Natural killer cell (primary cell): ENCODE data around the gene MRO. TPM values are rescaled to one million over a fixed set of nuclear protein-coding genes. Genes with fewer than 3 reads are reported as not detected.
"Not testable (repeated sequence)": the region's sequence is repeated elsewhere in the genome, so short reads cannot be mapped to it uniquely, and the experiment has no call there.

Experiments
- ATAC-seq, 3 donors: fragments of 150-1000 bp in 2 of 3; fragments of 200-7000 bp in 1 of 3; cut with Tn5 transposase; 1 replicate in 1 of 3; 2 replicates in 2 of 3; pipeline ENCODE4 v1.10.0; 2021; ENCODE audit warnings: mild to moderate bottlenecking in 2 of 3, moderate library complexity in 2 of 3
- DNase-seq, 2 donors: peaks; one replicate each; pipeline versions ENCODE4 v3.0.0 to v3.0.0-alpha.2; 2013 to 2021; ENCODE audit warnings: mixed read lengths in 1 of 2
- H3K27ac ChIP-seq: one replicate; pipeline ENCODE4 v1.5.1; 2013; ENCODE audit warnings: mild to moderate bottlenecking, low read length
- H3K27me3 ChIP-seq: one replicate; pipeline ENCODE4 v1.6.1; 2013; ENCODE audit warnings: low read length; ENCODE audit not compliant: control insufficient read depth, insufficient read depth
- H3K36me3 ChIP-seq: one replicate; pipeline ENCODE4 v1.6.1; 2013; ENCODE audit warnings: low read length; ENCODE audit not compliant: control insufficient read depth, insufficient read depth
- H3K4me1 ChIP-seq: one replicate; pipeline ENCODE4 v1.6.1; 2013; ENCODE audit warnings: low read length; ENCODE audit not compliant: control insufficient read depth, insufficient read depth
- H3K4me3 ChIP-seq: one replicate; pipeline ENCODE4 v1.5.1; 2013; ENCODE audit warnings: low read length
- H3K9me3 ChIP-seq: one replicate; pipeline ENCODE4 v1.6.1; 2013; ENCODE audit warnings: low read length; ENCODE audit not compliant: control insufficient read depth, insufficient read depth
- H3K27ac Mint-ChIP-seq, 2 donors: one replicate each; pipeline ENCODE4 v1.8.0; 2022; ENCODE audit warnings: mild to moderate bottlenecking in 2 of 2, mixed read lengths in 2 of 2, moderate library complexity in 1 of 2
- H3K27me3 Mint-ChIP-seq, 2 donors: one replicate each; pipeline ENCODE4 v1.8.0; 2022; ENCODE audit warnings: low read depth in 2 of 2, mixed read lengths in 2 of 2
- H3K36me3 Mint-ChIP-seq: one replicate; pipeline ENCODE4 v1.8.0; 2022; ENCODE audit warnings: mixed read lengths
- H3K4me1 Mint-ChIP-seq, 2 donors: one replicate each; pipeline ENCODE4 v1.8.0; 2022; ENCODE audit warnings: mixed read lengths in 2 of 2
- H3K4me3 Mint-ChIP-seq: one replicate; pipeline ENCODE4 v1.8.0; 2022; ENCODE audit warnings: mild to moderate bottlenecking, moderate library complexity, mixed read lengths
- H3K9me3 Mint-ChIP-seq, 2 donors: one replicate each; pipeline ENCODE4 v1.8.0; 2022; ENCODE audit warnings: mixed read lengths in 2 of 2
- CTCF ChIP-seq: fragments of 200-600 bp; IDR thresholded peaks from one replicate; pipeline ENCODE4 v1.8.0; 2022; ENCODE audit warnings: antibody characterized with exemption
- WGBS: methylation state at CpG from one replicate; pipeline ENCODE4 v1.1.7; 2013; ENCODE audit warnings: missing lambda C conversion rate; ENCODE audit not compliant: insufficient coverage; 5-methylcytosine and 5-hydroxymethylcytosine counted together
- intact Hi-C: fragments of 100-400 bp; cut with micrococcal nuclease; formaldehyde crosslinking; loops from one replicate; pipeline ENCODE4 v1.14.2; 2022
- total RNA-seq, 4 donors: library from RNA; stranded (reverse); fragments of 120-200 nt in 1 of 4; gene quantifications; one replicate each; pipeline versions ENCODE4 v1.2.3 to v1.2.4, GENCODE V29; 2013 to 2022

MRO gene
- total RNA-seq, 3 donors from 2014 or later (not counting 1 experiment from before 2014, with no cell fraction given): not detected

- Histone ChIP-seq H3K4me3 (no peak overlapping the region), H3K36me3 (no peaks in the 10 kb centered on the region), H3K4me1 (no peaks in the 10 kb centered on the region), H3K9me3 (no peaks in the 10 kb centered on the region), H3K27me3 (no peaks in the 10 kb centered on the region), H3K27ac (no peak overlapping the region)
- no peak for ATAC-seq
- H3K4me3 Mint-ChIP-seq: no peak overlapping the region
- no peak overlapping the region for H3K27ac Mint-ChIP-seq
- WGBS: 92% methylated on average over 3 of the region's 3 CpGs
- H3K9me3 Mint-ChIP-seq: no peaks in the 10 kb centered on the region
- intact Hi-C loops: no loop called here
- no peaks in the 10 kb centered on the region for H3K27me3 Mint-ChIP-seq
- no peaks in the 10 kb centered on the region for H3K36me3 Mint-ChIP-seq
- no peak for TF ChIP-seq CTCF
- DNase-seq: no peak
- H3K4me1 Mint-ChIP-seq: no peaks in the 10 kb centered on the region
Observed at GRCh38 chr18:50857694-50858093, 37.9 kb upstream of the MRO start.

GRCh38 chr18:50857166-50857565, 37.4 kb upstream of the MRO start:
- not testable (repeated sequence) for ATAC-seq, H3K27ac ChIP-seq

GRCh38 chr18:50855976-50856757, 36.4 kb upstream of the MRO start:
- intact Hi-C loops: no loop called here
- 94% methylated on average over 13 of the region's 13 CpGs for WGBS
- ATAC-seq: no peak

More at GRCh38 chr18:50857166-50857565, 37.4 kb upstream of the MRO start:
- H3K27ac Mint-ChIP-seq, H3K27me3 Mint-ChIP-seq, H3K9me3 Mint-ChIP-seq, intact Hi-C loops, H3K36me3 Mint-ChIP-seq, H3K4me3 ChIP-seq, H3K4me1 Mint-ChIP-seq, H3K9me3 ChIP-seq, H3K4me3 Mint-ChIP-seq, DNase-seq, H3K4me1 ChIP-seq, H3K27me3 ChIP-seq, H3K36me3 ChIP-seq: not testable (repeated sequence)
- 74% methylated on average over 5 of the region's 5 CpGs for WGBS

GRCh38 chr18:50853863-50854271, 34.1 kb upstream of the MRO start:
- H3K9me3 ChIP-seq: no peaks in the 10 kb centered on the region
- Mint-ChIP-seq H3K36me3 (no peaks in the 10 kb centered on the region), H3K27me3 (peaks cover 0 to 3% of the 10 kb centered on the region in 2 donors), H3K4me3 (no peak overlapping the region), H3K4me1 (no peaks in the 10 kb centered on the region), H3K27ac (no peak overlapping the region), H3K9me3 (no peaks in the 10 kb centered on the region)
- intact Hi-C loops: no loop called here
- 83% methylated on average over 6 of the region's 6 CpGs for WGBS
- ATAC-seq (no peak), DNase-seq (no peak)
- H3K27me3 ChIP-seq: no peaks in the 10 kb centered on the region
- H3K36me3 ChIP-seq: no peaks in the 10 kb centered on the region
- H3K4me1 ChIP-seq: no peaks in the 10 kb centered on the region
- H3K27ac ChIP-seq: no peak overlapping the region
- no peak overlapping the region for H3K4me3 ChIP-seq
- no peak for TF ChIP-seq CTCF

More at GRCh38 chr18:50855976-50856757, 36.4 kb upstream of the MRO start:
- Histone ChIP-seq H3K36me3 (no peaks in the 10 kb centered on the region), H3K27me3 (no peaks in the 10 kb centered on the region), H3K4me3 (no peak overlapping the region), H3K27ac (no peak overlapping the region), H3K4me1 (no peaks in the 10 kb centered on the region), H3K9me3 (no peaks in the 10 kb centered on the region)
- H3K9me3 Mint-ChIP-seq: no peaks in the 10 kb centered on the region
- no peaks in the 10 kb centered on the region for H3K27me3 Mint-ChIP-seq
- H3K27ac Mint-ChIP-seq: no peak overlapping the region
- no peaks in the 10 kb centered on the region for H3K4me1 Mint-ChIP-seq
- no peak overlapping the region for H3K4me3 Mint-ChIP-seq
- H3K36me3 Mint-ChIP-seq: no peaks in the 10 kb centered on the region
- no peak for DNase-seq
- no peak for TF ChIP-seq CTCF
